Limb (tissue), 2 donors: Measurements from ENCODE around the gene MAB21L2.
"Not testable (repeated sequence)": the region's sequence is repeated elsewhere in the genome, so short reads cannot be mapped to it uniquely, and the experiment has no call there.

Experiments
- DNase-seq, 2 donors: peaks; one replicate each; pipeline ENCODE4 v3.0.0-alpha.2; 2016; ENCODE audit errors: extremely low spot score in 2 of 2

MAB21L2 gene

GRCh38 chr4:150582146-150582872 lies at the start of gene MAB21L2:
TSS of gene MAB21L2 (plus strand) at chr4:150582151. CDS start at chr4:150583030, 879 bp downstream.
- DNase-seq: peak in 1 of 2 donors; percentile 58

GRCh38 chr4:150533673-150534072 lies 48.3 kb upstream of the MAB21L2 start:
- no peak for DNase-seq

- DNase-seq: no peak
Observed at GRCh38 chr4:150534818-150535217, 47.1 kb upstream of the MAB21L2 start.

GRCh38 chr4:150537911-150538310 lies 44.0 kb upstream of the MAB21L2 start:
- DNase-seq: not testable (repeated sequence)

GRCh38 chr4:150540536-150540935 lies 41.4 kb upstream of the MAB21L2 start:
- DNase-seq: no peak

- DNase-seq: no peak
Observed at GRCh38 chr4:150540959-150541360, 41.0 kb upstream of the MAB21L2 start.

GRCh38 chr4:150541681-150542080 lies 40.3 kb upstream of the MAB21L2 start:
- DNase-seq: no peak

GRCh38 chr4:150543042-150543441 lies 38.9 kb upstream of the MAB21L2 start:
- no peak for DNase-seq

GRCh38 chr4:150546286-150546685 lies 35.7 kb upstream of the MAB21L2 start:
- no peak for DNase-seq

- DNase-seq: no peak
Observed at GRCh38 chr4:150547154-150547838, 34.7 kb upstream of the MAB21L2 start.

- not testable (repeated sequence) for DNase-seq
Observed at GRCh38 chr4:150557811-150558210, 24.1 kb upstream of the MAB21L2 start.

- no peak for DNase-seq
Observed at GRCh38 chr4:150561143-150561737, 20.7 kb upstream of the MAB21L2 start.

GRCh38 chr4:150562250-150562649 lies 19.7 kb upstream of the MAB21L2 start:
- no peak for DNase-seq

- no peak for DNase-seq
Observed at GRCh38 chr4:150562751-150563150, 19.2 kb upstream of the MAB21L2 start.

- not testable (repeated sequence) for DNase-seq
Observed at GRCh38 chr4:150564967-150565366, 17.0 kb upstream of the MAB21L2 start.

- DNase-seq: no peak
Observed at GRCh38 chr4:150567070-150567469, 14.9 kb upstream of the MAB21L2 start.

- no peak for DNase-seq
Observed at GRCh38 chr4:150569384-150569987, 12.5 kb upstream of the MAB21L2 start.

- DNase-seq: no peak
Observed at GRCh38 chr4:150569998-150570535, 11.9 kb upstream of the MAB21L2 start.

- DNase-seq: no peak
Observed at GRCh38 chr4:150570862-150571261, 11.1 kb upstream of the MAB21L2 start.

- no peak for DNase-seq
Observed at GRCh38 chr4:150572704-150573504, 9.0 kb upstream of the MAB21L2 start.

- no peak for DNase-seq
Observed at GRCh38 chr4:150573534-150573933, 8.4 kb upstream of the MAB21L2 start.
